Breast epithelium (tissue), 4 donors: ENCODE measurements around the gene THSD1. TPM values are rescaled to one million over a fixed set of nuclear protein-coding genes. Genes with fewer than 3 reads are reported as not detected.

Source experiments
- DNase-seq, 2 donors: peaks; one replicate each; pipeline ENCODE4 v3.0.0-alpha.2; 2019; ENCODE audit warnings: low spot score in 2 of 2
- H3K27ac ChIP-seq, 2 donors: fragments of 200-600 bp; sonication (generic) in 1 of 2; one replicate each; pipeline ENCODE4 v1.5.1; 2016 to 2019; ENCODE audit warnings: mild to moderate bottlenecking in 1 of 2
- H3K27me3 ChIP-seq, 2 donors: fragments of 200-600 bp; sonication (generic) in 1 of 2; one replicate each; pipeline versions ENCODE4 v1.5.1 to v1.6.0; 2017 to 2019; ENCODE audit warnings: control low read depth in 1 of 2, mild to moderate bottlenecking in 1 of 2
- H3K36me3 ChIP-seq: fragments of 200-600 bp; one replicate; pipeline ENCODE4 v1.5.1; 2019
- H3K4me1 ChIP-seq, 2 donors: fragments of 200-600 bp; sonication (generic); one replicate each; pipeline ENCODE4 v1.5.1; 2016 to 2019; ENCODE audit warnings: control low read depth in 1 of 2
- H3K4me3 ChIP-seq, 3 donors: fragments of 200-600 bp; sonication (generic); 1 replicate in 2 of 3; 2 replicates in 1 of 3; pipeline ENCODE4 v1.5.1; 2016 to 2019; ENCODE audit warnings: mild to moderate bottlenecking in 3 of 3, moderate library complexity in 2 of 3
- H3K9me3 ChIP-seq, 2 donors: fragments of 200-600 bp; sonication (generic) in 1 of 2; one replicate each; pipeline ENCODE4 v1.5.1; 2016 to 2019; ENCODE audit warnings: control low read depth in 1 of 2
- POLR2A ChIP-seq: fragments of 450-650 bp; IDR thresholded peaks from one replicate; pipeline ENCODE4 v1.6.1; 2016; ENCODE audit warnings: antibody characterized with exemption, mild to moderate bottlenecking, moderate library complexity
- POLR2AphosphoS5 ChIP-seq, 3 donors: sonication (generic); formaldehyde crosslinking; IDR thresholded peaks; one replicate each; pipeline ENCODE4 v1.6.1; 2017; ENCODE audit warnings: antibody characterized with exemption in 3 of 3
- intact Hi-C: fragments of 100-400 bp; cut with DNase I; formaldehyde crosslinking; loops from one replicate; pipeline ENCODE4 v1.15.1; 2023; ENCODE audit warnings: low total_unique reads
- total RNA-seq, 3 donors: library from RNA; depleted of rRNA; stranded (reverse); fragments of >200 nt; gene quantifications; one replicate each; pipeline ENCODE4 v1.1.0, GENCODE V29; 2016
- TF ChIP-seq, protein P1 (sequence below), 3 donors: fragments of 450-650 bp; IDR thresholded peaks; one replicate each; pipeline ENCODE4 v1.5.1; 2016 to 2017; ENCODE audit warnings: antibody characterized with exemption in 3 of 3, mild to moderate bottlenecking in 3 of 3, moderate library complexity in 3 of 3

THSD1 gene
- total RNA-seq, 3 donors from 2014 or later, result 5.8 to 9.8 (median 9.1) TPM

DNA sequence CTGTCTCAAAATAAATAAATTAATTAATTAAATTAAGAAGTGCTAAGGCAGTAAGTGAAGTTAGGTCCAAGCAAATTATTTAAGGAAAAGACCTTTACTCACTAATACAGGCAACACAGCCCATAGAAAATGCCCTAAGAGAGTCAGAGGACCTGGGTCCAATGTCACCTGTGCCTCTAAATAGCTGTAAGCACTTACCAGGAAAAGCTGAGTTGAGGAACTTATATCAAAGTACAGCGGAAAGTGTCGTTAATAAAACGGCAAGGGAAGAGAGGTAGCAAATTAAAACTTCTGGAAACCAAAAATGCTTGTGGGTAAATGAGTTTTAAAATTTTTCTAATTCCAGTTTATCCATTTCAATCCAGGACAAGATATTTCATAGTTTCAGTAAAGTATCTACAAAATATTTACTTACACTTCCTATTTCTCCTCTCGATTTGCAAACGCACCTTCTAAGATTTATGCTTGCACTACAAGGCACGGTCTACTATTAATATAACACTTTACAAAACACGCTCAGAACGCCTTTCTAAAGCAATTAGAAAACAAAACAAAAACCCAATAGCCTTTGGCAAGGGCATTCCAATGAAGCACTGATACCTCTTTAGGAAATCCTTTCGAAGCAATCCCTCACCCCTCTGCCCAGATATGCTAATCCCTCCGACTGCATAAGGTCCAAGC, 43.5 kb upstream of the THSD1 start:
- Histone ChIP-seq H3K27ac (peak overlapping the region; percentile 97 to 99), H3K4me3 (peak overlapping the region; percentile 72 to 97 (median 90)), H3K27me3 (no peaks in the 10 kb centered on the region), H3K36me3 (no peaks in the 10 kb centered on the region), H3K9me3 (no peaks in the 10 kb centered on the region), H3K4me1 (peaks cover 0 to 15% of the 10 kb centered on the region in 2 donors)
- no peak for DNase-seq
- intact Hi-C loops, result no loop called here
- TF ChIP-seq POLR2A, result no peak

DNA sequence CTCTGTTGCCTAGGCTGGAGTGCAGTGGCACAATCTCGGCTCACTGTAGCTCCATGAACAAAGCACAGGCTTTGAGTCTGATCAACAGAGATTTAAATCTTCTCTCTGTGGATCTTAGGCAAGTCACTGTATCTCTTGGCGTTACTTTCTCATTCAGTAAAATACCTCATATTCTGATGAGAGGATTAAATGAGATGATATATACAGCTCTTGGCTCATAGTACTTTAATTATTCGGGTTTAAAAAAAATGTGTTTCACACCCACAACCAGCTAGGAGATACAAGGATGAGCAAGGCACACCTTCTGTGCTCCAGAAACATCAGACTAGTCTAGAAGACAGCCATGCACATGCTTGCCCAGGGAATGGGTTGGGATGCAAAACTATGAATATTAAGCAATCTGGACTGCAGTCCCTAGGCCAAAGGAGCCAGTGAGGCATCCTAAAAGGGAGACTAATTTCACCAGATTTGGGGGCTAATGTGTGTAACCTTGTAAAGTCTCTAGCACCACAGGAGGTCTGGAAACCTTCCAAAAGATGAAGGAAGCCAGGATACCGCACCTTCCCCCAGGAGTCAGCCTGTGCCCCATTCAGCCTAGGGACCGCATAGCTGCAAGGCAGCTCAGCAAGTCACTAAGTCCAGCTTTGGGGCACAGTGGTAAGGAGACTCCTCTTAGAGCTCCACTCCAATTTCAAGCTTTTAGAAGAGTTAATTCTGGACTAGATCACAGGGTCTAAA, 42.0 kb upstream of the THSD1 start:
- intact Hi-C loops, result no loop called here
- peak overlapping the region in 2 of 3 donors; percentile 90 to 97 for H3K4me3 ChIP-seq
- no peaks in the 10 kb centered on the region for H3K36me3 ChIP-seq

DNA sequence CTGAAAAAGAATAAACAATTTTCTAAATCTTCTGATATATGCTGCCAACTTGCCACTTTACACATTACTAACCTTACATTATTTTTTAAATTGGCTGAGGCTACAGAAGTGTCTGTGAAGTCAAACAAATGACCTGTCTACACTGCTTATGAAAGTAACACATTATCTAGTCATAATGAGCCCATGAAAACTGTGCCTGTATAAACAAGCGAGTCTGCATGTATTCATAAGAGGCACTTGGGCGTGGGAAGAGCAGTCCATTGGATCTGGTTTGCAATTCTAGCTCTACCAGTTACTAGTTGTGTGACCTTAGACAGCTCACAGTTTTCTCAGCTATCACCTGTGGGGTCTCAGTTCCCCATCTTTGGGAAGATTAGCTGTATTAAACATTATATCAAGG, 41.4 kb upstream of the THSD1 start:
- Histone ChIP-seq H3K4me3 (no peak overlapping the region), H3K36me3 (no peaks in the 10 kb centered on the region), H3K27ac (peak overlapping the region in 1 of 2 donors; percentile 21), H3K4me1 (peaks cover 0 to 15% of the 10 kb centered on the region in 2 donors), H3K9me3 (no peaks in the 10 kb centered on the region), H3K27me3 (no peaks in the 10 kb centered on the region)
- no peak for DNase-seq
- intact Hi-C loops, result no loop called here
- TF ChIP-seq POLR2A, result no peak
- TF ChIP-seq, protein P1, sequence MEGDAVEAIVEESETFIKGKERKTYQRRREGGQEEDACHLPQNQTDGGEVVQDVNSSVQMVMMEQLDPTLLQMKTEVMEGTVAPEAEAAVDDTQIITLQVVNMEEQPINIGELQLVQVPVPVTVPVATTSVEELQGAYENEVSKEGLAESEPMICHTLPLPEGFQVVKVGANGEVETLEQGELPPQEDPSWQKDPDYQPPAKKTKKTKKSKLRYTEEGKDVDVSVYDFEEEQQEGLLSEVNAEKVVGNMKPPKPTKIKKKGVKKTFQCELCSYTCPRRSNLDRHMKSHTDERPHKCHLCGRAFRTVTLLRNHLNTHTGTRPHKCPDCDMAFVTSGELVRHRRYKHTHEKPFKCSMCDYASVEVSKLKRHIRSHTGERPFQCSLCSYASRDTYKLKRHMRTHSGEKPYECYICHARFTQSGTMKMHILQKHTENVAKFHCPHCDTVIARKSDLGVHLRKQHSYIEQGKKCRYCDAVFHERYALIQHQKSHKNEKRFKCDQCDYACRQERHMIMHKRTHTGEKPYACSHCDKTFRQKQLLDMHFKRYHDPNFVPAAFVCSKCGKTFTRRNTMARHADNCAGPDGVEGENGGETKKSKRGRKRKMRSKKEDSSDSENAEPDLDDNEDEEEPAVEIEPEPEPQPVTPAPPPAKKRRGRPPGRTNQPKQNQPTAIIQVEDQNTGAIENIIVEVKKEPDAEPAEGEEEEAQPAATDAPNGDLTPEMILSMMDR (IDR thresholded peaks at IDR 0.05), result no peak
- TF ChIP-seq POLR2AphosphoS5 (IDR thresholded peaks at IDR 0.05), result no peak

More for the DNA sequence above, 42.0 kb upstream of the THSD1 start:
- DNase-seq, result no peak
- Histone ChIP-seq H3K27me3 (no peaks in the 10 kb centered on the region), H3K4me1 (peaks cover 0 to 15% of the 10 kb centered on the region in 2 donors), H3K9me3 (no peaks in the 10 kb centered on the region), H3K27ac (peak overlapping the region in 1 of 2 donors; percentile 97)
- TF ChIP-seq, protein P1 (IDR thresholded peaks at IDR 0.05), result no peak
- TF ChIP-seq POLR2A (no peak), POLR2AphosphoS5 (IDR thresholded peaks at IDR 0.05) (no peak)

DNA sequence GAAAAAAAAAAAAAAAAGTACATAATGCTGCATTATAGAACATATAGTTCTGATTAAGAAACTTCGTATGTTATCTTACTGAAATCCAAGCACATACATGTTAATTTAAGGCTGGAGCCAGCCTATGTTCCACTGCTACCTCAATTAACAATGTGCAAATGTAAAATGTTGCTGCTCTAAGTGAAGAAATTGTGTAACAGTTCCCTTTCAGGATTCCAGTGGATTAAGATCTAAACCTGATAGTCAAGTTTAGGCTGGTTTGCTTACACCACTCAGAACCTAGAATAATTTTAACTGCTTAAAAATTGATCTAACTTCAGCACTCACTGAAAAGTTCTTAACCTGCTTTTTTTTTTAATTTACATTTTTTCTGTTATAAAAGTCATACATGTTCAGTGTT, 40.3 kb upstream of the THSD1 start:
- no peak overlapping the region for H3K4me3 ChIP-seq
- intact Hi-C loops, result no loop called here

DNA sequence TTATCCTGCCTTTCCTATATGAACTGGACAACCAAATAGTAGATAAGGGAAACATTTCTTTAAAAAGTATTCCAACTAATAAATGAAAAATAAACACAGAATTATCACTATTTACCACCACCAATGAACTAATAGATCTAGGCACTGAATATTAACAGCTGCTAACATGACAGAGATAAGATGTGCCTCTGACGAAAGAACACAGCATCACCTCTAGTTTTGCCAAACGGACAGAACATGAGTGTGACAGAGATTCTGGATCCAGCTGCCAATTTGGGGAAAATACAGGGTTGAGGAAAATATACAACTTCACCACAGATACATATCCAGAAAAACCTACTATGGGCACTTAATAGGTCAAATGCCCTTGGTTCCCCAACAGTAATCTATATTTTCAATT, 26.5 kb upstream of the THSD1 start:
- Histone ChIP-seq H3K27me3 (no peaks in the 10 kb centered on the region), H3K4me1 (no peaks in the 10 kb centered on the region), H3K4me3 (no peak overlapping the region), H3K9me3 (no peaks in the 10 kb centered on the region), H3K36me3 (peaks cover 4% of the 10 kb centered on the region), H3K27ac (no peak overlapping the region)
- DNase-seq, result no peak
- TF ChIP-seq, protein P1 (IDR thresholded peaks at IDR 0.05), result no peak
- TF ChIP-seq POLR2A (no peak), POLR2AphosphoS5 (IDR thresholded peaks at IDR 0.05) (no peak)
- intact Hi-C loops, result no loop called here

More for the DNA sequence above, 40.3 kb upstream of the THSD1 start:
- no peaks in the 10 kb centered on the region for H3K27me3 ChIP-seq
- H3K4me1 ChIP-seq, result peaks cover 0 to 15% of the 10 kb centered on the region in 2 donors
- TF ChIP-seq POLR2AphosphoS5 (IDR thresholded peaks at IDR 0.05) (no peak), POLR2A (no peak)
- TF ChIP-seq, protein P1 (IDR thresholded peaks at IDR 0.05), result no peak
- DNase-seq, result no peak
- H3K36me3 ChIP-seq, result no peaks in the 10 kb centered on the region
- peak overlapping the region in 1 of 2 donors; percentile 40 for H3K27ac ChIP-seq
- H3K9me3 ChIP-seq, result no peaks in the 10 kb centered on the region
